ENCODE results near the gene FRMD4B.
"Not testable (repeated sequence)": the region's sequence is repeated elsewhere in the genome, so short reads cannot be mapped to it uniquely, and the experiment has no call there.

Gene FRMD4B

GRCh38 chr3:69328963-69329302 lies 57.0 kb downstream of the FRMD4B start:
- TF ChIP-seq CTCF (IDR thresholded peaks at IDR 0.05; ENCODE audit: control insufficient read depth, extremely low read depth, insufficient read depth) = no peak
- DNase-seq (ENCODE audit: low read depth) = no peak

DNA sequence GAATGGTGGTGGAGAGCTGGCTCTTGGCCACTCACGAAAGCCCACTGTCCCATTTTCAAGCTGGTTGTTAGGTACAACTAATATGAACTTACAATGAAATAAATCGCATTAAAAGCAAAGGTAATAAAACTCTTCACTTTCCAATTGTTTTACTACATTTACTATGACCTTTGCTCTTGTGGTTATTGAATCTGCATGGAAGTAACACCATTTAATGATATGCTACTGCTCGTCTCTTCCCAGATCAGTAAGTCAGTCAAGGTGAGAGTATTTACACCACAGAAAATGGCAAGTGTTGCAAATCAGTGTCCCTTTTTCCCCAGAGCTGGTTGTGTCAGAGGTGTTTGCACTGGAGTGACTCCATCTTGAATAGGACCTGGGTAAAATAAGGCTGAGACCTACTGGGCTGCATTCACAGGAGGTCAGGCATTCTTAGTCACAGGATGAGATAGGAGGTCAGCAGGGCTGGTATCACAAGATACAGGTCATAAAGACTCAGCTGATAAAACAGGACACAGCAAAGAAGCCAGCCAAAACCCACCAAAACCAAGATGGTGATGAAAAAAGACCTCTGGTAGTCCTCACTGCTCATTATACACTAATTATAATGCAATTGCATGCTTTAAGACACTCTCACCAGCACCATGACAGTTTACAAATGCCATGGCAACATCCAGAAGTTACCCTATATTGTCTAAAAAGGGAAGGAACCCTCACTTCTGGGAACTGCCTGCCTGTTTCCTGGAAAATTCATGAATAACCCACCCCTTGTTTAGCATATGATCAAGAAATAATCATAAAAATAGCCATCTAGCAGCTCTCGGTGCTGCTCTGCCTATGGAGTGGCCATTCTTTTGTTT lies 57.6 kb downstream of the FRMD4B start:
- no peak for TF ChIP-seq CTCF (IDR thresholded peaks at IDR 0.05; ENCODE audit: control insufficient read depth, extremely low read depth, insufficient read depth)
- no peak overlapping the region for H3K4me3 ChIP-seq (ENCODE audit: low read depth, low read length)
- no peak for DNase-seq (ENCODE audit: low read depth)

More at GRCh38 chr3:69328963-69329302, 57.0 kb downstream of the FRMD4B start:
- no peak overlapping the region for H3K4me3 ChIP-seq (ENCODE audit: low read depth, low read length)

DNA sequence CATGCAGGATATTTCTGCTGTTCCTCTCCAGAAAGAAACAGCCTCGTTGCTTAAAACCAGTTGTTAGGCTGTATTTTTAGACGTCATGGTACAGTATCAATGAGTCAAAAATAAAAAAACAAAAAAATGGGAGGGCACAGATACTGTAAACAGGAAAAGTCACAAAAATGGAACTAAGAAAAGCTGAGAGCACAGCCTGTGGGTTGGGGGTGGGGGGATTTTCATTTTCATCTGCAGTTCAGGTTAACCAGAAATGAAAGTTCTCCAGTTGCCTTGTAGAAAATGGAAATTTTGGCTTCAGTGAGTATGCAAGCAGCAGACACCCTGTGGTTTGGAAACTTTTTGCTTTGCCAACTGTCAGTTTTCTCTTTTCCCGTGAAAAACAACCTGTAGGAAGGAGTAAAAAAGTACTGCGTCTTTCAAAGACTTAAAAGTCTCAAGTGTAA lies 59.0 kb downstream of the FRMD4B start:
- no peak for DNase-seq (ENCODE audit: low read depth)
- no peak overlapping the region for H3K4me3 ChIP-seq (ENCODE audit: low read depth, low read length)
- TF ChIP-seq CTCF (IDR thresholded peaks at IDR 0.05; ENCODE audit: control insufficient read depth, extremely low read depth, insufficient read depth) = no peak

- TF ChIP-seq CTCF (IDR thresholded peaks at IDR 0.05; ENCODE audit: control insufficient read depth, extremely low read depth, insufficient read depth) = no peak
These were observed 60.7 kb downstream of the FRMD4B start for GRCh38 chr3:69325151-69325550.

GRCh38 chr3:69324362-69325025 lies 61.4 kb downstream of the FRMD4B start:
- TF ChIP-seq CTCF (IDR thresholded peaks at IDR 0.05; ENCODE audit: control insufficient read depth, extremely low read depth, insufficient read depth) = peak; percentile 54
- DNase-seq (ENCODE audit: low read depth) = no peak
- no peak overlapping the region for H3K4me3 ChIP-seq (ENCODE audit: low read depth, low read length)

More at GRCh38 chr3:69325151-69325550, 60.7 kb downstream of the FRMD4B start:
- H3K4me3 ChIP-seq (ENCODE audit: low read depth, low read length) = no peak overlapping the region
- DNase-seq (ENCODE audit: low read depth) = no peak

GRCh38 chr3:69323941-69324340 lies 61.9 kb downstream of the FRMD4B start:
- TF ChIP-seq CTCF (IDR thresholded peaks at IDR 0.05; ENCODE audit: control insufficient read depth, extremely low read depth, insufficient read depth) = no peak
- H3K4me3 ChIP-seq (ENCODE audit: low read depth, low read length) = no peak overlapping the region
- no peak for DNase-seq (ENCODE audit: low read depth)

GRCh38 chr3:69322512-69322911 lies 63.4 kb downstream of the FRMD4B start:
- DNase-seq (ENCODE audit: low read depth); H3K4me3 ChIP-seq (ENCODE audit: low read depth, low read length): not testable (repeated sequence)
